Endothelial cell of umbilical vein (primary cell): Measurements from ENCODE around the gene NECAB2. TPM values are rescaled to one million over a fixed set of nuclear protein-coding genes. Genes with fewer than 3 reads are reported as not detected.

ENCODE experiments used
- BruUV-seq: library from RNA; stranded (reverse); fragments of 400-500 nt; replicated peaks from 2 replicates; lab custom pipeline; 2021; lab: Mats Ljungman, UMichigan
- CTCF ChIA-PET: fragments of 300-600, 350-600 bp; sonication (Branson Sonifier 250); formaldehyde crosslinking; loops from one replicate; lab custom pipeline; 2021; ENCODE audit warnings: antibody characterized with exemption, inconsistent platforms; lab: Charles Lee
- POLR2A ChIA-PET: fragments of 300-600, 350-600 bp; sonication (Branson Sonifier 250); formaldehyde crosslinking; loops from one replicate; lab custom pipeline; 2021; ENCODE audit warnings: antibody characterized with exemption, inconsistent platforms; lab: Charles Lee
- DNase-seq: peaks from one replicate; pipeline ENCODE4 v3.0.0-alpha.2; 2011; ENCODE audit warnings: low read depth, low spot score
- FAIRE-seq: peaks from 2 replicates; lab custom pipeline; 2011; peaks lifted over from hg19 to GRCh38; lab: Jason Lieb, UNC
- H2AFZ ChIP-seq: 2 replicates; pipeline ENCODE4 v1.6.0; 2012; ENCODE audit warnings: low read depth, low read length, control low read depth, inconsistent platforms
- H3K27ac ChIP-seq: 2 replicates; pipeline ENCODE4 v1.5.1; 2011; ENCODE audit warnings: low read depth, mild to moderate bottlenecking, control low read depth, low read length, moderate library complexity; ENCODE audit not compliant: insufficient read depth
- H3K27me3 ChIP-seq, 2 experiments: 2 replicates each; pipeline versions ENCODE4 v1.6.0 to v1.6.1; 2011; ENCODE audit warnings: low read length in 2 of 2, mixed read lengths in 1 of 2; ENCODE audit not compliant: control insufficient read depth in 2 of 2, insufficient read depth in 2 of 2
- H3K36me3 ChIP-seq, 2 experiments: 2 replicates in 1 of 2; 3 replicates in 1 of 2; pipeline ENCODE4 v1.5.1; 2011; ENCODE audit warnings: low read length in 2 of 2, mild to moderate bottlenecking in 1 of 2, moderate library complexity in 1 of 2; ENCODE audit not compliant: control insufficient read depth in 2 of 2, insufficient read depth in 2 of 2; ENCODE audit errors: extremely low read depth in 1 of 2
- H3K4me1 ChIP-seq: 3 replicates; pipeline ENCODE4 v1.5.1; 2011; ENCODE audit warnings: mild to moderate bottlenecking, low read length; ENCODE audit not compliant: control insufficient read depth, insufficient read depth; ENCODE audit errors: extremely low read depth
- H3K4me2 ChIP-seq: 2 replicates; pipeline ENCODE4 v1.6.1; 2011; ENCODE audit warnings: low read length, control low read depth, mixed read lengths; ENCODE audit not compliant: insufficient read depth
- H3K4me3 ChIP-seq, 3 experiments: fragments of 200-600 bp in 1 of 3; sonication (generic), shearing (Covaris generic) in 1 of 3; replicated peaks in 1 of 3; 2 replicates each; pipeline ENCODE4 v1.5.1; 2011 to 2016; ENCODE audit warnings: control low read depth in 3 of 3, low read length in 3 of 3, mild to moderate bottlenecking in 2 of 3, inconsistent platforms in 1 of 3, low read depth in 1 of 3, moderate library complexity in 1 of 3; ENCODE audit not compliant: insufficient read depth in 1 of 3
- H3K79me2 ChIP-seq: 2 replicates; pipeline ENCODE4 v1.6.0; 2012; ENCODE audit warnings: low read length, inconsistent platforms; ENCODE audit not compliant: control insufficient read depth, insufficient read depth
- H3K9ac ChIP-seq: replicated peaks from 2 replicates; pipeline ENCODE3; 2011; ENCODE audit warnings: low read length, control low read depth; ENCODE audit not compliant: insufficient read depth; ENCODE audit errors: extremely low read depth
- H3K9me1 ChIP-seq: replicated peaks from 3 replicates; pipeline ENCODE4 v1.6.0; 2011; ENCODE audit warnings: mild to moderate bottlenecking, low read length; ENCODE audit not compliant: control insufficient read depth, insufficient read depth; ENCODE audit errors: extremely low read depth
- H3K9me3 ChIP-seq: replicated peaks from 2 replicates; pipeline ENCODE4 v1.5.1; 2012; ENCODE audit warnings: low read length, inconsistent platforms; ENCODE audit not compliant: control insufficient read depth, insufficient read depth
- H4K20me1 ChIP-seq: replicated peaks from 2 replicates; pipeline ENCODE3; 2011; ENCODE audit warnings: mild to moderate bottlenecking, low read length; ENCODE audit not compliant: control insufficient read depth, insufficient read depth; ENCODE audit errors: extremely low read depth
- CTCF ChIP-seq, 2 donors: IDR thresholded peaks; 1 replicate in 1 of 2; 2 replicates in 1 of 2; pipeline ENCODE4 v1.5.1; 2011; ENCODE audit warnings: low read length in 2 of 2, mild to moderate bottlenecking in 2 of 2, moderate library complexity in 2 of 2, control low read depth in 1 of 2, inconsistent platforms in 1 of 2, low read depth in 1 of 2; ENCODE audit not compliant: insufficient read depth in 1 of 2; ENCODE audit errors: extremely low read depth in 1 of 2
- EZH2 ChIP-seq: IDR thresholded peaks from 2 replicates; pipeline ENCODE4 v1.6.1; 2012; ENCODE audit warnings: borderline replicate concordance, low read depth, mild to moderate bottlenecking, moderate library complexity, low read length, inconsistent platforms; ENCODE audit not compliant: severe bottlenecking
- FOS ChIP-seq: IDR thresholded peaks from 2 replicates; pipeline ENCODE4 v1.6.1; 2011; ENCODE audit warnings: mild to moderate bottlenecking, low read length, moderate library complexity, borderline replicate concordance; ENCODE audit not compliant: insufficient read depth
- GATA2 ChIP-seq: IDR thresholded peaks from 2 replicates; pipeline ENCODE4 v1.7.0; 2011; ENCODE audit warnings: low read depth, mild to moderate bottlenecking, moderate library complexity, mixed read lengths, low read length; ENCODE audit not compliant: insufficient read length, insufficient read depth
- JUN ChIP-seq: IDR thresholded peaks from 2 replicates; pipeline ENCODE4 v1.6.1; 2011; ENCODE audit warnings: borderline replicate concordance, low read depth; ENCODE audit not compliant: insufficient read length, insufficient read depth
- MAX ChIP-seq: IDR thresholded peaks from 2 replicates; pipeline ENCODE4 v1.6.1; 2011; ENCODE audit not compliant: insufficient read depth, insufficient read length
- MYC ChIP-seq: IDR thresholded peaks from one replicate; pipeline ENCODE4 v1.6.1; 2011; ENCODE audit warnings: mild to moderate bottlenecking, low read depth, low read length
- POLR2A ChIP-seq: IDR thresholded peaks from 2 replicates; pipeline ENCODE4 v1.6.1; 2012; ENCODE audit warnings: low read depth, mild to moderate bottlenecking, control low read depth, low read length
- POLR2AphosphoS5 ChIP-seq: IDR thresholded peaks from 2 replicates; pipeline ENCODE4 v1.6.1; 2012; ENCODE audit warnings: low read depth, mild to moderate bottlenecking, control low read depth, low read length, moderate library complexity; ENCODE audit not compliant: insufficient read depth
- dilution Hi-C: fragments of 300-500 bp; cut with MboI; formaldehyde crosslinking; loops from one replicate; pipeline ENCODE4 v1.15.0; 2019; ENCODE audit warnings: low sequenced_read_pairs; ENCODE audit not compliant: extremely low pct_ligation_motif_present
- intact Hi-C: fragments of 100-400 bp; cut with micrococcal nuclease; formaldehyde crosslinking; loops from one replicate; pipeline ENCODE4 v1.10.0; 2022
- polyA plus RNA-seq, 4 experiments: library from polyadenylated mRNA; depleted of rRNA in 3 of 4; stranded (reverse) in 3 of 4; unstranded in 1 of 4; fragments of >200 nt; gene quantifications; 2 replicates each; pipeline versions ENCODE4 v1.2.1 to v1.2.3, GENCODE V29; 2011 to 2012; ENCODE audit warnings: missing spikeins in 1 of 4
- total RNA-seq: library from RNA; stranded (reverse); gene quantifications from 2 replicates; pipeline ENCODE4 v1.2.3, GENCODE V29; 2021

NECAB2 gene
- total and polyA plus RNA-seq, 2 donors (not counting 3 experiments of a cell fraction or from before 2014, with no cell fraction given) = 0.26 to 0.31 TPM

- Histone ChIP-seq H3K4me2 (no peak overlapping the region), H3K27ac (no peak overlapping the region), H2AFZ (no peak overlapping the region), H3K9me3 (no peaks in the 10 kb centered on the region), H3K9ac (no peak overlapping the region), H3K36me3 (no peaks in the 10 kb centered on the region), H3K27me3 (no peaks in the 10 kb centered on the region), H3K4me3 (no peak overlapping the region), H4K20me1 (no peaks in the 10 kb centered on the region), H3K79me2 (no peaks in the 10 kb centered on the region), H3K4me1 (peaks cover 5% of the 10 kb centered on the region), H3K9me1 (no peaks in the 10 kb centered on the region)
- ChIA-PET CTCF (interaction anchor here (1.1 kb wide), 1 partner anchor 17 kb away, joined by 8 read pairs; no protein-coding TSS in a partner anchor), POLR2A (no interaction called here)
- DNase-seq = no peak
- FAIRE-seq = no peak
- intact Hi-C loops (no loop called here), dilution Hi-C loops (no loop called here)
- TF ChIP-seq MAX (no peak), CTCF (IDR thresholded peaks at IDR 0.05; ENCODE audit: extremely low read depth in 1 of 2, insufficient read depth in 1 of 2, low read depth in 1 of 2, low read length in 2 of 2) (no peak), JUN (no peak), POLR2A (no peak), MYC (no peak), GATA2 (no peak), FOS (no peak), EZH2 (no peak), POLR2AphosphoS5 (no peak)
- no TSS peak for BruUV-seq
Observed at GRCh38 chr16:83943516-83944050, 24.5 kb upstream of the NECAB2 start.
